Right lobe of liver (tissue), 6 donors: ENCODE results near the gene GYG2. TPM values are rescaled to one million over a fixed set of nuclear protein-coding genes. Genes with fewer than 3 reads are reported as not detected.
A peak's percentile ranks its signal among the peaks of the same experiment; 100 is the strongest.

Experiments used
- ATAC-seq, 4 donors: fragments of 200-7000 bp; cut with Tn5 transposase; one replicate each; pipeline ENCODE4 v1.9.1; 2020; ENCODE audit warnings: mild to moderate bottlenecking in 4 of 4, moderate library complexity in 4 of 4
- DNase-seq, 3 donors: peaks; one replicate each; pipeline ENCODE4 v3.0.0-alpha.2; 2020
- H3K27ac ChIP-seq, 3 donors: fragments of 200-600 bp; one replicate each; pipeline ENCODE4 v1.8.0; 2022
- H3K27me3 ChIP-seq, 2 donors: fragments of 200-600 bp; one replicate each; pipeline ENCODE4 v1.8.0; 2022
- H3K36me3 ChIP-seq, 4 donors: fragments of 200-600 bp; sonication (generic) in 1 of 4; one replicate each; pipeline versions ENCODE4 v1.5.1 to v1.8.0; 2017 to 2022; ENCODE audit warnings: control low read depth in 1 of 4
- H3K4me1 ChIP-seq, 4 donors: fragments of 200-600 bp; sonication (generic) in 1 of 4; one replicate each; pipeline versions ENCODE4 v1.5.1 to v1.8.0; 2017 to 2022; ENCODE audit warnings: control low read depth in 1 of 4
- H3K4me3 ChIP-seq, 3 donors: fragments of 200-600 bp; one replicate each; pipeline ENCODE4 v1.8.0; 2022
- H3K9me3 ChIP-seq, 4 donors: fragments of 200-600 bp; sonication (generic) in 1 of 4; one replicate each; pipeline versions ENCODE4 v1.5.1 to v1.8.0; 2017 to 2022; ENCODE audit warnings: control low read depth in 1 of 4
- POLR2A ChIP-seq: fragments of 450-650 bp; IDR thresholded peaks from one replicate; pipeline ENCODE4 v1.6.1; 2017; ENCODE audit warnings: antibody characterized with exemption, mild to moderate bottlenecking
- WGBS: methylation state at CpG from one replicate; pipeline ENCODE4 v1.1.6; 2018; ENCODE audit warnings: low coverage, low lambda C conversion rate; ENCODE audit not compliant: insufficient coverage; ENCODE audit errors: missing lambda C conversion rate; 5-methylcytosine and 5-hydroxymethylcytosine counted together
- intact Hi-C, 2 donors: fragments of 100-400 bp; cut with DNase I; formaldehyde crosslinking; loops; one replicate each; pipeline versions ENCODE4 v1.11.2 to v1.14.1; 2022
- total RNA-seq, 6 experiments: library from RNA; depleted of rRNA in 2 of 6; stranded (reverse); fragments of >200 nt in 2 of 6; fragmentation: NEBNext Ultra II Directional in 3 of 6; extraction: Animal tissue kit (Norgen Biotek cat#: 25700) in 3 of 6; gene quantifications; one replicate each; pipeline versions ENCODE4 v1.1.0 to v1.2.4, GENCODE V29; 2016 to 2023
- TF ChIP-seq, protein P1 (sequence below), 4 donors: fragments of 200-600 bp in 3 of 4; fragments of 450-650 bp in 1 of 4; IDR thresholded peaks; one replicate each; pipeline versions ENCODE4 v1.5.1 to v1.8.0; 2016 to 2022; ENCODE audit warnings: antibody characterized with exemption in 4 of 4, mild to moderate bottlenecking in 2 of 4
- donor health status: DM: no; HTN: yes; CAD: no.
- donor health status: DM: no; HTN: no; CAD: no.
- donor health status: DM: no; HTN: no; CAD: no.
- donor health status: DM: no; HTN: yes; CAD: no.
- donor health status: DM: no; HTN: yes; CAD: no.

The GYG2 gene
- total RNA-seq, 6 experiments from 2014 or later, result 17.6 to 27.7 (median 21.3) TPM

DNA sequence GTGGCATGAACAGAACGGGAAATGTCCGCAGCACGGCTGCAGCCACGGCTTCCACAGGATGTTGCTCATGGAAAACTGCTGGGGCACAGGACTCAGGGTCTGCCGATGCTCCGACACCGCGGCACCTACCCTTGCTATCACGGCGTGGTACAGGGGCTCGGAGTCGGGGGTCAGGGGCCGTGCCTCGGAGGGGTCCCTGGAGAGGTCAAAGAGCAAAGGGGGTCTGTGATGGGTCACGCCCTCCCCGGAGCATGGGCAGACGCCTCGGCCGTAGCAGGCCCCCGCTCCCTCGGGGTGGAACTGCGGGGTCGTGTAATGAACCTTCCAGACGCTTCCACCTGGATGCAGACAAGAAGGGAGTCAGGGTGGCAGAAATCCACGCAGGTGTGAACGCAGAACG is 78.6 kb downstream of the GYG2 start:
- 96% methylated on average over 8 of the region's 27 CpGs for WGBS
- H3K27ac ChIP-seq, result no peak overlapping the region
- no peaks in the 10 kb centered on the region for H3K4me1 ChIP-seq
- peaks cover 0 to 7% (median 0%) of the 10 kb centered on the region in 4 donors for H3K36me3 ChIP-seq
- TF ChIP-seq POLR2A, result no peak
- TF ChIP-seq, protein P1, sequence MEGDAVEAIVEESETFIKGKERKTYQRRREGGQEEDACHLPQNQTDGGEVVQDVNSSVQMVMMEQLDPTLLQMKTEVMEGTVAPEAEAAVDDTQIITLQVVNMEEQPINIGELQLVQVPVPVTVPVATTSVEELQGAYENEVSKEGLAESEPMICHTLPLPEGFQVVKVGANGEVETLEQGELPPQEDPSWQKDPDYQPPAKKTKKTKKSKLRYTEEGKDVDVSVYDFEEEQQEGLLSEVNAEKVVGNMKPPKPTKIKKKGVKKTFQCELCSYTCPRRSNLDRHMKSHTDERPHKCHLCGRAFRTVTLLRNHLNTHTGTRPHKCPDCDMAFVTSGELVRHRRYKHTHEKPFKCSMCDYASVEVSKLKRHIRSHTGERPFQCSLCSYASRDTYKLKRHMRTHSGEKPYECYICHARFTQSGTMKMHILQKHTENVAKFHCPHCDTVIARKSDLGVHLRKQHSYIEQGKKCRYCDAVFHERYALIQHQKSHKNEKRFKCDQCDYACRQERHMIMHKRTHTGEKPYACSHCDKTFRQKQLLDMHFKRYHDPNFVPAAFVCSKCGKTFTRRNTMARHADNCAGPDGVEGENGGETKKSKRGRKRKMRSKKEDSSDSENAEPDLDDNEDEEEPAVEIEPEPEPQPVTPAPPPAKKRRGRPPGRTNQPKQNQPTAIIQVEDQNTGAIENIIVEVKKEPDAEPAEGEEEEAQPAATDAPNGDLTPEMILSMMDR (IDR thresholded peaks at IDR 0.05), result no peak
- intact Hi-C loops, result no loop called here
- no peaks in the 10 kb centered on the region for H3K27me3 ChIP-seq
- H3K4me3 ChIP-seq, result no peak overlapping the region
- DNase-seq (no peak), ATAC-seq (peak in 1 of 4 donors; percentile 45)
- H3K9me3 ChIP-seq, result no peaks in the 10 kb centered on the region

DNA sequence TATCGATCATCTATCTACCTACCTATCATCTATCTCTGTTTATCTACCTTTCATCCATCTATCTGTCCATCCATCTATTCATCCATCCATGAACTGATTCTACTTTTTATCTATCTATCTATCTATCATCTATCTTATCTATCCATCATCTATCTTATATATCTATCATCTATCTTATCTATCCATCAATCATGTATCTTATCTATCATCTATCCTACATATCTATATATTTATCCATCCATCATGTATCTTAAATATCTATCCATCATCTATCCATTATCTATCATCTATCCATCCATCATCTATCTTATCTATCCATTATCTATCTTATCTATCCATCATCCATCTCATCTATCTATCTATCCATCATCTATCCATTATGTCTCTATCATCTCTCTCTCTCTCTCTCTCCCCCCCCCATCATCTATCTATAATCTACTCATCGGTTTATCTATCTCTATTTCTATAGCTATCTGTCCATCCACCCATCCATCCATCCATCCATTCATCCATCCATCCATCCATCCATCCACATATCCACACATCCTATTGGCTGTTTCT is 79.5 kb downstream of the GYG2 start:
- no peak overlapping the region for H3K4me3 ChIP-seq
- H3K27ac ChIP-seq, result no peak overlapping the region
- peaks cover 0 to 7% (median 0%) of the 10 kb centered on the region in 4 donors for H3K36me3 ChIP-seq
- intact Hi-C loops, result no loop called here
- H3K4me1 ChIP-seq, result no peaks in the 10 kb centered on the region
- ATAC-seq (no peak), DNase-seq (no peak)
- 50% methylated on average over 2 of the region's 2 CpGs for WGBS
- TF ChIP-seq, protein P1 (IDR thresholded peaks at IDR 0.05), result no peak
- no peak for TF ChIP-seq POLR2A
- H3K27me3 ChIP-seq, result no peaks in the 10 kb centered on the region
- no peaks in the 10 kb centered on the region for H3K9me3 ChIP-seq

DNA sequence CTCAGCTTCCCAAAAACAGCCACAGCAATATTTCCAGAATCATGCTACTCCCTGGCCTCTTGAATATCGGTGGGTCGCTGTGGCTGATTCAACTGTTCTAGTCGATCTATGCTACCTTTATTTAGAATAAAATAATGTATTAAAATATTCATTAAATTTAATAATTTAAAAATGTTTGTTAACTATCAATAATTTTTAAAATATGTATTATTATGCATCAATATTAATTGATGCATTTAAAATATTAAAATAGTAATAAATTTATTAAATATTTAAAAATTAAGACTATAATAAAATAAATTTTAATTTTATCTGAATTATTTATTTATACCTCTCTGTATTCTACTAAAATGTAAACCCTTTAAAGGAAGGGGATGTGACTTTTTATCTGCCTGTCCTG is 81.4 kb downstream of the GYG2 start:
- Histone ChIP-seq H3K27me3 (no peaks in the 10 kb centered on the region), H3K27ac (no peak overlapping the region)

DNA sequence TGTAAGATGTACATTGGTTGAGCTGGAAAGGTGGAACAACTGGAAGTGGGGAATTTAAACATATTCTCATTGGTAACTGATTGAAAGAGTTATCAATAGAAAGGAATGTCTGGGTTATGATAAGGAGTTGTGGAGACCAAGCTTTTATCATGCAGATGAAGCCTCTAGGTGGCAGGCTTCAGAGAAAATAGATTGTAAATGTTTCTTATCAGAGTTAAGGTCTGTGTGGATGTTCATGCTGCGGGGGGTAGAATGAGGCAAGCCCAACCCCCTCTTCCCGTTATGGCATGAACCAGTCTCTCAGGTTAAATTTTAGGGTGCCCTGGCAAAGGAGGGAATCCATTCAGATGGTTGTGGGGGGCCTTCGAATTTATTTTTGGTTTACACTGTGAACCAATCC is 84.4 kb downstream of the GYG2 start:
- DNase-seq (no peak), ATAC-seq (no peak)
- Histone ChIP-seq H3K9me3 (no peaks in the 10 kb centered on the region), H3K36me3 (peaks cover 0 to 29% (median 4%) of the 10 kb centered on the region in 4 donors), H3K27me3 (no peaks in the 10 kb centered on the region), H3K4me3 (no peak overlapping the region), H3K27ac (no peak overlapping the region), H3K4me1 (no peaks in the 10 kb centered on the region)
- intact Hi-C loops, result no loop called here
- WGBS, result 46% methylated on average over 2 of the region's 3 CpGs
- TF ChIP-seq, protein P1 (IDR thresholded peaks at IDR 0.05), result peak in 3 of 4 donors; percentile 27 to 41 (median 34)
- no peak for TF ChIP-seq POLR2A

More for the DNA sequence above, 81.4 kb downstream of the GYG2 start:
- no peaks in the 10 kb centered on the region for H3K4me1 ChIP-seq
- 87% methylated on average over 3 of the region's 3 CpGs for WGBS
- no peak for ATAC-seq
- DNase-seq, result no peak
- no peak for TF ChIP-seq POLR2A
- TF ChIP-seq, protein P1 (IDR thresholded peaks at IDR 0.05), result no peak
- intact Hi-C loops, result no loop called here
- no peaks in the 10 kb centered on the region for H3K9me3 ChIP-seq
- H3K4me3 ChIP-seq, result no peak overlapping the region
- H3K36me3 ChIP-seq, result peaks cover 0 to 20% (median 0%) of the 10 kb centered on the region in 4 donors
